HepG2 (cell line): Measurements from ENCODE around the gene SNED1. TPM values are rescaled to one million over a fixed set of nuclear protein-coding genes. Genes with fewer than 3 reads are reported as not detected.

Source experiments
- BRD4 ChIP-seq: sonication (generic); formaldehyde crosslinking; IDR thresholded peaks from 2 replicates; pipeline ENCODE4 v1.4.0; 2020; ENCODE audit warnings: missing genetic modification reagents
- ESRRA ChIP-seq: sonication (generic); formaldehyde crosslinking; IDR thresholded peaks from 2 replicates; pipeline ENCODE4 v1.5.1; 2020; ENCODE audit warnings: mild to moderate bottlenecking, low read depth, missing genetic modification reagents
- HIC2 ChIP-seq: sonication (generic); formaldehyde crosslinking; IDR thresholded peaks from 2 replicates; pipeline ENCODE4 v1.9.0; 2022; ENCODE audit warnings: low read depth, missing genetic modification reagents
- JUNB ChIP-seq: sonication (generic); formaldehyde crosslinking; IDR thresholded peaks from 2 replicates; pipeline ENCODE4 v1.8.0; 2022; ENCODE audit warnings: missing genetic modification reagents, mild to moderate bottlenecking, borderline replicate concordance
- KLF11 ChIP-seq: IDR thresholded peaks from 2 replicates; pipeline ENCODE4 v1.6.1; 2016; ENCODE audit warnings: missing compliant biosample characterization
- KLF9 ChIP-seq: IDR thresholded peaks from 2 replicates; pipeline ENCODE4 v1.6.1; 2016; ENCODE audit warnings: low read depth
- MED8 ChIP-seq: sonication (generic); formaldehyde crosslinking; IDR thresholded peaks from 2 replicates; pipeline ENCODE4 v1.8.1; 2023; ENCODE audit warnings: mild to moderate bottlenecking, missing genetic modification reagents; ENCODE audit not compliant: insufficient replicate concordance
- NFIB ChIP-seq: sonication (generic); formaldehyde crosslinking; IDR thresholded peaks from 2 replicates; pipeline ENCODE4 v1.9.0; 2021; ENCODE audit warnings: missing genetic modification reagents, mild to moderate bottlenecking, borderline replicate concordance
- PAX8 ChIP-seq: sonication (generic); formaldehyde crosslinking; IDR thresholded peaks from 2 replicates; pipeline ENCODE4 v1.8.0; 2022; ENCODE audit warnings: mild to moderate bottlenecking, missing genetic modification reagents, borderline replicate concordance
- PHB2 ChIP-seq: fragments of 450-650 bp; IDR thresholded peaks from 2 replicates; pipeline ENCODE4 v1.6.1; 2018; ENCODE audit not compliant: partially characterized antibody
- RAD51 ChIP-seq: fragments of 450-650 bp; IDR thresholded peaks from 2 replicates; pipeline ENCODE4 v1.6.1; 2016; ENCODE audit warnings: borderline replicate concordance
- SIX4 ChIP-seq: sonication (generic); formaldehyde crosslinking; IDR thresholded peaks from 2 replicates; pipeline ENCODE4 v1.4.0; 2020; ENCODE audit warnings: missing genetic modification reagents
- TFDP1 ChIP-seq: IDR thresholded peaks from 2 replicates; pipeline ENCODE4 v1.6.1; 2016; ENCODE audit warnings: missing compliant biosample characterization, missing genetic modification reagents, borderline replicate concordance
- TOPORS ChIP-seq: sonication (generic); formaldehyde crosslinking; IDR thresholded peaks from 2 replicates; pipeline ENCODE4 v1.8.0; 2023; ENCODE audit warnings: mild to moderate bottlenecking, missing genetic modification reagents
- ZNF20 ChIP-seq: sonication (generic); formaldehyde crosslinking; IDR thresholded peaks from 2 replicates; pipeline ENCODE4 v1.4.0; 2020; ENCODE audit warnings: mild to moderate bottlenecking, moderate library complexity, missing genetic modification reagents
- ZNF33B ChIP-seq: sonication (generic); formaldehyde crosslinking; IDR thresholded peaks from 2 replicates; pipeline ENCODE4 v1.5.1; 2020; ENCODE audit warnings: mild to moderate bottlenecking, missing genetic modification reagents
- ZNF576 ChIP-seq: sonication (generic); formaldehyde crosslinking; IDR thresholded peaks from 2 replicates; pipeline ENCODE4 v1.4.0; 2020; ENCODE audit warnings: mild to moderate bottlenecking, missing genetic modification reagents
- ZNF607 ChIP-seq: sonication (generic); formaldehyde crosslinking; IDR thresholded peaks from 2 replicates; pipeline ENCODE4 v1.5.1; 2020; ENCODE audit warnings: missing genetic modification reagents, mild to moderate bottlenecking, borderline replicate concordance
- ZNF609 ChIP-seq: sonication (generic); formaldehyde crosslinking; IDR thresholded peaks from 2 replicates; pipeline ENCODE4 v1.4.0; 2020; ENCODE audit warnings: mild to moderate bottlenecking, missing genetic modification reagents, borderline replicate concordance
- ZNF720 ChIP-seq: sonication (generic); formaldehyde crosslinking; IDR thresholded peaks from 2 replicates; pipeline ENCODE4 v1.4.0; 2020; ENCODE audit warnings: missing genetic modification reagents
- ZNF747 ChIP-seq: sonication (generic); formaldehyde crosslinking; IDR thresholded peaks from 2 replicates; pipeline ENCODE4 v1.8.1; 2023; ENCODE audit warnings: missing genetic modification reagents, mild to moderate bottlenecking, borderline replicate concordance
- polyA plus RNA-seq, 8 experiments: library from polyadenylated mRNA; depleted of rRNA in 3 of 8; stranded (reverse) in 7 of 8; unstranded in 1 of 8; fragments of >200 nt; fragmentation: Illumina TruSeq in 4 of 8; extraction: Trizol in 4 of 8; gene quantifications; 2 replicates each; pipeline versions ENCODE4 v1.2.1 to v1.2.3, GENCODE V29; 2011 to 2016; ENCODE audit warnings: low read depth in 4 of 8, missing spikeins in 1 of 8, mixed read lengths in 1 of 8; ENCODE audit not compliant: insufficient read depth in 1 of 8
- total RNA-seq, 5 experiments: library from RNA; depleted of rRNA; stranded (reverse); fragments of >200 nt; fragmentation: Illumina TruSeq; extraction: Trizol; gene quantifications; 2 replicates each; pipeline ENCODE4 v1.2.3, GENCODE V29; 2016; ENCODE audit warnings: low read depth in 1 of 5

Gene SNED1
- total and polyA plus RNA-seq, 2 of the 13 experiments (the other 11 are each of a cell fraction or from before 2014, with no cell fraction given): 0.15 to 0.65 TPM

GRCh38 chr2:240989451-240990265 lies 8.8 kb upstream of the SNED1 start (continued):
- no peak for TF ChIP-seq KLF11 (CRISPR knock-in tag)
- TF ChIP-seq PHB2: no peak
- TF ChIP-seq ZNF20 (CRISPR knock-in tag): no peak
- TF ChIP-seq PAX8 (CRISPR knock-in tag): no peak
- TF ChIP-seq ZNF576 (CRISPR knock-in tag): no peak
- no peak for TF ChIP-seq ESRRA (CRISPR knock-in tag)
- no peak for TF ChIP-seq MED8 (CRISPR knock-in tag)
- no peak for TF ChIP-seq NFIB (CRISPR knock-in tag)
- no peak for TF ChIP-seq TOPORS (CRISPR knock-in tag)
- no peak for TF ChIP-seq RAD51
- peak; percentile 55; the same call in 1 of the 2 replicates for TF ChIP-seq ZNF33B (CRISPR knock-in tag)
- no peak for TF ChIP-seq BRD4
- TF ChIP-seq ZNF720 (CRISPR knock-in tag): no peak
- TF ChIP-seq JUNB (CRISPR knock-in tag): no peak
- no peak for TF ChIP-seq ZNF607
- no peak for TF ChIP-seq ZNF609 (CRISPR knock-in tag)
- no peak for TF ChIP-seq ZNF747 (CRISPR knock-in tag)
- no peak for TF ChIP-seq SIX4 (CRISPR knock-in tag)
- TF ChIP-seq TFDP1 (CRISPR knock-in tag): no peak
- TF ChIP-seq KLF9 (CRISPR knock-in tag): no peak
- TF ChIP-seq HIC2 (CRISPR knock-in tag): peak; percentile 71
